SU-DHL-6 (cell line): Measurements from ENCODE around the gene TRDN.

Source experiments
- H2AFZ ChIP-seq: fragments of 200-600 bp; sonication (generic); 2 replicates; pipeline ENCODE4 v1.6.1; 2014; ENCODE audit warnings: low read depth, mild to moderate bottlenecking, moderate library complexity, mixed read lengths, antibody characterized with exemption, low read length; ENCODE audit not compliant: severe bottlenecking
- H3F3A ChIP-seq: fragments of 200-600 bp; shearing (Covaris generic); 2 replicates; pipeline ENCODE4 v1.6.0; 2016; ENCODE audit warnings: antibody characterized with exemption, mild to moderate bottlenecking; ENCODE audit not compliant: insufficient read depth
- H3K27ac ChIP-seq: fragments of 200-600 bp; sonication (generic); 2 replicates; pipeline ENCODE4 v1.5.1; 2016; ENCODE audit warnings: low read depth, mild to moderate bottlenecking, low read length, moderate library complexity, mixed read lengths
- H3K27me3 ChIP-seq: fragments of 200-600 bp; sonication (generic), shearing (Covaris generic); 2 replicates; pipeline ENCODE4 v1.6.0; 2014; ENCODE audit warnings: mild to moderate bottlenecking, low read length
- H3K36me3 ChIP-seq: fragments of 200-600 bp; sonication (generic); 2 replicates; pipeline ENCODE4 v1.6.1; 2014; ENCODE audit warnings: mild to moderate bottlenecking, low read length, mixed read lengths
- H3K4me2 ChIP-seq: fragments of 300-600, 200-600 bp; shearing (Covaris generic), sonication (generic); 2 replicates; pipeline ENCODE4 v1.6.0; 2014; ENCODE audit warnings: low read length, low read depth, mild to moderate bottlenecking; ENCODE audit not compliant: poor library complexity, severe bottlenecking
- H3K4me3 ChIP-seq: fragments of 200-600 bp; sonication (generic); 2 replicates; pipeline ENCODE4 v1.5.1; 2014; ENCODE audit warnings: antibody characterized with exemption, low read length, mild to moderate bottlenecking, mixed read lengths; ENCODE audit not compliant: insufficient read depth, poor library complexity, severe bottlenecking
- H3K79me2 ChIP-seq: fragments of 200-600 bp; sonication (generic); 2 replicates; pipeline ENCODE4 v1.6.1; 2014; ENCODE audit warnings: mild to moderate bottlenecking, low read length, moderate library complexity; ENCODE audit not compliant: insufficient read depth
- H3K9ac ChIP-seq: fragments of 200-600 bp; sonication (generic); 2 replicates; pipeline ENCODE4 v1.7.0; 2014; ENCODE audit warnings: mild to moderate bottlenecking, low read length
- H3K9me2 ChIP-seq: fragments of 200-600 bp; sonication (generic); replicated peaks from 2 replicates; pipeline ENCODE4 v1.6.1; 2014; ENCODE audit warnings: low read length; ENCODE audit not compliant: insufficient read depth
- H3K9me3 ChIP-seq: fragments of 200-600 bp; sonication (generic); 2 replicates; pipeline ENCODE4 v1.6.1; 2014; ENCODE audit warnings: low read length, mixed read lengths; ENCODE audit not compliant: insufficient read depth
- H4K20me1 ChIP-seq: fragments of 200-600 bp; sonication (generic); 2 replicates; pipeline ENCODE4 v1.6.1; 2014; ENCODE audit warnings: low read depth, mild to moderate bottlenecking, antibody characterized with exemption, low read length, moderate library complexity, mixed read lengths
- CTCF ChIP-seq: fragments of 200-600 bp; sonication (generic); IDR thresholded peaks from one replicate; pipeline ENCODE4 v1.5.1; 2017; ENCODE audit warnings: antibody characterized with exemption, mild to moderate bottlenecking, low read length, moderate library complexity; ENCODE audit not compliant: insufficient read depth, poor library complexity, severe bottlenecking
- EZH2phosphoT487 ChIP-seq: fragments of 200-600 bp; sonication (generic), shearing (Covaris generic); conservative IDR thresholded peaks from 2 replicates; pipeline ENCODE4 v1.6.1; 2018; ENCODE audit warnings: mild to moderate bottlenecking, antibody characterized with exemption, low read length, moderate library complexity, mixed read lengths

TRDN gene

GRCh38 chr6:123610779-123611178 lies 26.0 kb downstream of the TRDN start:
- no peaks in the 10 kb centered on the region for H3K9me2 ChIP-seq
- no peaks in the 10 kb centered on the region for H3K27me3 ChIP-seq
- no peak overlapping the region for H2AFZ ChIP-seq
- no peaks in the 10 kb centered on the region for H3F3A ChIP-seq
- no peaks in the 10 kb centered on the region for H3K36me3 ChIP-seq
- H3K79me2 ChIP-seq: no peaks in the 10 kb centered on the region
- no peak overlapping the region for H3K27ac ChIP-seq
- TF ChIP-seq EZH2phosphoT487 (no peak), CTCF (no peak)
- H4K20me1 ChIP-seq: no peaks in the 10 kb centered on the region
- H3K9ac ChIP-seq: no peak overlapping the region
- H3K4me2 ChIP-seq: no peak overlapping the region
- no peak overlapping the region for H3K4me3 ChIP-seq
- H3K9me3 ChIP-seq: no peaks in the 10 kb centered on the region

DNA sequence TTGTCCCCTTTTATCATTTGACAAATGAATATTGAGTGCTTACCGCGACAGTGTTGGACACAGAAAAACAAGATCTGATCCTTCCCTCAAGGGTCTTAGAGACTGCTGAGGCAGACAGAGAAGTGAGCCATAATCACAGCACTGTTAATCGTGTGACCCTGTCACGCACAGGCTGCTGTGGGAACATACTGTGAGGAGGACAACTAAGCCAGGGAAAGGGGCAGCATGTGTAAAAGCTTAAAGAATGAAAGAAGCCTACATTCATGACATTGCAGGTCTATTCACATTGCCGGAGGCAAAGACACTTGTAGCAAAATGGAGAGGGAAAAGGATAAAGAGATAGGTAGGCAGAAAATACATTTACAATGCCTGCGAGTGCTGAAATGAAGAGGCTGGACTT lies 32.7 kb downstream of the TRDN start:
- no peak overlapping the region for H3K4me3 ChIP-seq
- H3K27ac ChIP-seq: no peak overlapping the region
- H2AFZ ChIP-seq: no peak overlapping the region
- no peak overlapping the region for H3K4me2 ChIP-seq
- no peaks in the 10 kb centered on the region for H3K9me2 ChIP-seq
- H3K9me3 ChIP-seq: no peaks in the 10 kb centered on the region
- no peaks in the 10 kb centered on the region for H3K79me2 ChIP-seq
- no peaks in the 10 kb centered on the region for H3F3A ChIP-seq
- H3K9ac ChIP-seq: no peak overlapping the region
- TF ChIP-seq CTCF: no peak
- no peak for TF ChIP-seq EZH2phosphoT487
- H4K20me1 ChIP-seq: no peaks in the 10 kb centered on the region
- H3K27me3 ChIP-seq: no peaks in the 10 kb centered on the region
- no peaks in the 10 kb centered on the region for H3K36me3 ChIP-seq

- no peak overlapping the region for H3K9ac ChIP-seq
- no peak overlapping the region for H3K4me2 ChIP-seq
- TF ChIP-seq EZH2phosphoT487: no peak
- TF ChIP-seq CTCF: no peak
- no peaks in the 10 kb centered on the region for H3F3A ChIP-seq
- H3K9me3 ChIP-seq: no peaks in the 10 kb centered on the region
- H3K36me3 ChIP-seq: no peaks in the 10 kb centered on the region
- H2AFZ ChIP-seq: no peak overlapping the region
- H4K20me1 ChIP-seq: no peaks in the 10 kb centered on the region
- H3K79me2 ChIP-seq: no peaks in the 10 kb centered on the region
- no peak overlapping the region for H3K4me3 ChIP-seq
- H3K27me3 ChIP-seq: no peaks in the 10 kb centered on the region
- no peak overlapping the region for H3K27ac ChIP-seq
- H3K9me2 ChIP-seq: no peaks in the 10 kb centered on the region
Observed at GRCh38 chr6:123598011-123598410, 38.7 kb downstream of the TRDN start.

- no peak for TF ChIP-seq CTCF
- TF ChIP-seq EZH2phosphoT487: no peak
- no peaks in the 10 kb centered on the region for H3F3A ChIP-seq
- H3K27me3 ChIP-seq: no peaks in the 10 kb centered on the region
Observed at GRCh38 chr6:123594776-123595175, 42.0 kb downstream of the TRDN start.

More at GRCh38 chr6:123594776-123595175, 42.0 kb downstream of the TRDN start:
- Histone ChIP-seq H4K20me1 (no peaks in the 10 kb centered on the region), H3K36me3 (no peaks in the 10 kb centered on the region), H3K9ac (no peak overlapping the region), H3K4me2 (no peak overlapping the region), H3K4me3 (no peak overlapping the region), H2AFZ (no peak overlapping the region), H3K9me2 (no peaks in the 10 kb centered on the region), H3K27ac (no peak overlapping the region), H3K9me3 (no peaks in the 10 kb centered on the region), H3K79me2 (no peaks in the 10 kb centered on the region)
